Activated naive CD8-positive, alpha-beta T cell treated with anti-CD3 and anti-CD28 coated beads, Interleukin-2, amount 50 U/mL, for 16 hours (primary cell): ENCODE data around the gene ST6GALNAC2.

Source experiments
- DNase-seq: peaks from one replicate; pipeline ENCODE4 v3.0.0-alpha.2; 2020; ENCODE audit warnings: low read depth, low spot score

Gene ST6GALNAC2

GRCh38 chr17:76599694-76600460 is 14.2 kb upstream of the ST6GALNAC2 start:
- no peak for DNase-seq

GRCh38 chr17:76598004-76598439 is 12.4 kb upstream of the ST6GALNAC2 start:
- DNase-seq, result no peak

GRCh38 chr17:76597156-76598003 is 11.7 kb upstream of the ST6GALNAC2 start:
- no peak for DNase-seq

- DNase-seq, result no peak
Measured at GRCh38 chr17:76594690-76595089, 9.0 kb upstream of the ST6GALNAC2 start.

- DNase-seq, result no peak
Measured at GRCh38 chr17:76593959-76594358, 8.3 kb upstream of the ST6GALNAC2 start.

GRCh38 chr17:76593384-76593826 is 7.7 kb upstream of the ST6GALNAC2 start:
- DNase-seq, result no peak

GRCh38 chr17:76588182-76588581 is 2.5 kb upstream of the ST6GALNAC2 start:
- no peak for DNase-seq

- no peak for DNase-seq
Measured at GRCh38 chr17:76586741-76587487, 1.3 kb upstream of the ST6GALNAC2 start.

- DNase-seq, result no peak
Measured at GRCh38 chr17:76585033-76585648, 519 bp downstream of the ST6GALNAC2 start.

GRCh38 chr17:76584427-76585032 is 1.1 kb downstream of the ST6GALNAC2 start:
- DNase-seq, result no peak

GRCh38 chr17:76582660-76583059 is 3.0 kb downstream of the ST6GALNAC2 start:
- DNase-seq, result no peak

- DNase-seq, result no peak
Measured at GRCh38 chr17:76581515-76581914, 4.1 kb downstream of the ST6GALNAC2 start.

- no peak for DNase-seq
Measured at GRCh38 chr17:76579281-76579680, 6.4 kb downstream of the ST6GALNAC2 start.

GRCh38 chr17:76578376-76578775 is 7.3 kb downstream of the ST6GALNAC2 start:
- DNase-seq, result no peak

- DNase-seq, result no peak
Measured at GRCh38 chr17:76577876-76578275, 7.8 kb downstream of the ST6GALNAC2 start.

GRCh38 chr17:76576189-76576588 is 9.5 kb downstream of the ST6GALNAC2 start:
- DNase-seq, result no peak

- no peak for DNase-seq
Measured at GRCh38 chr17:76575570-76575969, 10.1 kb downstream of the ST6GALNAC2 start.

GRCh38 chr17:76574166-76574565 is 11.5 kb downstream of the ST6GALNAC2 start:
- DNase-seq, result no peak

- no peak for DNase-seq
Measured at GRCh38 chr17:76573096-76573495, 12.6 kb downstream of the ST6GALNAC2 start.

GRCh38 chr17:76572201-76572910 is 13.3 kb downstream of the ST6GALNAC2 start:
- no peak for DNase-seq
